Measurements from ENCODE around the gene ITGB6.

DNA sequence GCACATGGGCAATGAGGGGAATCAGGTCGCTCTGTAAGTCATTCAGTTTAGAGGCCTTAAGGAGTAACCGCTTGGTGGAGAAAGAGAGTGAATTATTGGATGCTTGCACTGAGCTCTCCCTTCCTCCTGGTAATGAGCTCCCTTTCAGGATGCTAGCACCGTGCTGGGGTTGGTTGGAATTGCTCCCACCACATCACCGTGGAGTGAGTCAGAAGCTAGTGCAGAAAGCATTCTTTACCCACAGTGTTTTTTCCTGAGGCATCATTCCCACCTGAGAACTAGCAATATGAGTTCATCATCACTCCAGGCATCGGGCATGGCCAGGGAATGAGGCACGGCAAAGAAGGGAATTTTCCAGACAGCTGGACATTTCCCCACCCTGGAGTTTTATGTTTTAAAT is 57.6 kb downstream of the ITGB6 start:
- TF ChIP-seq, protein P1, sequence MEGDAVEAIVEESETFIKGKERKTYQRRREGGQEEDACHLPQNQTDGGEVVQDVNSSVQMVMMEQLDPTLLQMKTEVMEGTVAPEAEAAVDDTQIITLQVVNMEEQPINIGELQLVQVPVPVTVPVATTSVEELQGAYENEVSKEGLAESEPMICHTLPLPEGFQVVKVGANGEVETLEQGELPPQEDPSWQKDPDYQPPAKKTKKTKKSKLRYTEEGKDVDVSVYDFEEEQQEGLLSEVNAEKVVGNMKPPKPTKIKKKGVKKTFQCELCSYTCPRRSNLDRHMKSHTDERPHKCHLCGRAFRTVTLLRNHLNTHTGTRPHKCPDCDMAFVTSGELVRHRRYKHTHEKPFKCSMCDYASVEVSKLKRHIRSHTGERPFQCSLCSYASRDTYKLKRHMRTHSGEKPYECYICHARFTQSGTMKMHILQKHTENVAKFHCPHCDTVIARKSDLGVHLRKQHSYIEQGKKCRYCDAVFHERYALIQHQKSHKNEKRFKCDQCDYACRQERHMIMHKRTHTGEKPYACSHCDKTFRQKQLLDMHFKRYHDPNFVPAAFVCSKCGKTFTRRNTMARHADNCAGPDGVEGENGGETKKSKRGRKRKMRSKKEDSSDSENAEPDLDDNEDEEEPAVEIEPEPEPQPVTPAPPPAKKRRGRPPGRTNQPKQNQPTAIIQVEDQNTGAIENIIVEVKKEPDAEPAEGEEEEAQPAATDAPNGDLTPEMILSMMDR (IDR thresholded peaks at IDR 0.05): no peak
- no peak for TF ChIP-seq POLR2A (IDR thresholded peaks at IDR 0.05)
- no peak for TF ChIP-seq POLR2AphosphoS5 (IDR thresholded peaks at IDR 0.05)
- TF ChIP-seq EP300 (IDR thresholded peaks at IDR 0.05): no peak
